ENCODE results near the gene SVIL. TPM values are rescaled to one million over a fixed set of nuclear protein-coding genes. Genes with fewer than 3 reads are reported as not detected.

Gene SVIL
- polyA plus RNA-seq, 4 donors: 39.4 to 44.2 (median 43.6) TPM

- no peak for DNase-seq (ENCODE audit: low read depth in 4 of 4, low spot score in 3 of 4)
These were observed 15.8 kb upstream of the SVIL start for GRCh38 chr10:29650552-29650944.

GRCh38 chr10:29649561-29650551 is 15.1 kb upstream of the SVIL start:
- DNase-seq (ENCODE audit: low read depth in 4 of 4, low spot score in 3 of 4): no peak

- no peak for DNase-seq (ENCODE audit: low read depth in 4 of 4, low spot score in 3 of 4)
These were observed 14.2 kb upstream of the SVIL start for GRCh38 chr10:29648983-29649268.

- no peak for DNase-seq (ENCODE audit: low read depth in 4 of 4, low spot score in 3 of 4)
These were observed 13.6 kb upstream of the SVIL start for GRCh38 chr10:29648114-29648982.

- DNase-seq (ENCODE audit: low read depth in 4 of 4, low spot score in 3 of 4): no peak
These were observed 12.7 kb upstream of the SVIL start for GRCh38 chr10:29647478-29647877.

- DNase-seq (ENCODE audit: low read depth in 4 of 4, low spot score in 3 of 4): no peak
These were observed 12.2 kb upstream of the SVIL start for GRCh38 chr10:29646960-29647461.

- DNase-seq (ENCODE audit: low read depth in 4 of 4, low spot score in 3 of 4): no peak
These were observed 11.6 kb upstream of the SVIL start for GRCh38 chr10:29646238-29646902.

- DNase-seq (ENCODE audit: low read depth in 4 of 4, low spot score in 3 of 4): no peak
These were observed 9.2 kb upstream of the SVIL start for GRCh38 chr10:29643771-29644501.

GRCh38 chr10:29642990-29643389 is 8.2 kb upstream of the SVIL start:
- DNase-seq (ENCODE audit: low read depth in 4 of 4, low spot score in 3 of 4): no peak

GRCh38 chr10:29637537-29637936 is 2.8 kb upstream of the SVIL start:
- DNase-seq (ENCODE audit: low read depth in 4 of 4, low spot score in 3 of 4): no peak

- no peak for DNase-seq (ENCODE audit: low read depth in 4 of 4, low spot score in 3 of 4)
These were observed 1.4 kb upstream of the SVIL start for GRCh38 chr10:29636178-29636577.

- no peak for DNase-seq (ENCODE audit: low read depth in 4 of 4, low spot score in 3 of 4)
These were observed 957 bp upstream of the SVIL start for GRCh38 chr10:29635711-29636144.

- no peak for DNase-seq (ENCODE audit: low read depth in 4 of 4, low spot score in 3 of 4)
These were observed 666 bp downstream of the SVIL start for GRCh38 chr10:29634105-29634504.

GRCh38 chr10:29631049-29631339 is 3.8 kb downstream of the SVIL start:
- DNase-seq (ENCODE audit: low read depth in 4 of 4, low spot score in 3 of 4): no peak

- no peak for DNase-seq (ENCODE audit: low read depth in 4 of 4, low spot score in 3 of 4)
These were observed 4.3 kb downstream of the SVIL start for GRCh38 chr10:29630205-29631048.

- DNase-seq (ENCODE audit: low read depth in 4 of 4, low spot score in 3 of 4): no peak
These were observed 5.8 kb downstream of the SVIL start for GRCh38 chr10:29628912-29629526.

- DNase-seq (ENCODE audit: low read depth in 4 of 4, low spot score in 3 of 4): no peak
These were observed 6.5 kb downstream of the SVIL start for GRCh38 chr10:29628311-29628710.

- DNase-seq (ENCODE audit: low read depth in 4 of 4, low spot score in 3 of 4): no peak
These were observed 7.3 kb downstream of the SVIL start for GRCh38 chr10:29627201-29628132.

All from left renal pelvis (tissue), 4 donors.